GM10847 (cell line): ENCODE data around the gene GALP.
"Not testable (repeated sequence)": the region's sequence is repeated elsewhere in the genome, so short reads cannot be mapped to it uniquely, and the experiment has no call there.

Experiments used
- POLR2A ChIP-seq: IDR thresholded peaks from 2 replicates; pipeline ENCODE4 v1.6.1; 2011; ENCODE audit not compliant: insufficient read length; ENCODE audit errors: extremely low read depth

The GALP gene

GRCh38 chr19:56175861-56176307 is at the start of gene GALP:
GALP (plus strand) TSS chr19:56176008; CDS start chr19:56177109, 1,101 bp downstream.
- TF ChIP-seq POLR2A = not testable (repeated sequence)

GRCh38 chr19:56126983-56127780 is 48.6 kb upstream of the GALP start:
- no peak for TF ChIP-seq POLR2A

GRCh38 chr19:56130006-56130405 is 45.8 kb upstream of the GALP start:
- TF ChIP-seq POLR2A = no peak

GRCh38 chr19:56131651-56132050 is 44.2 kb upstream of the GALP start:
- TF ChIP-seq POLR2A = no peak

- no peak for TF ChIP-seq POLR2A
Measured at GRCh38 chr19:56132316-56132822, 43.4 kb upstream of the GALP start.

GRCh38 chr19:56133858-56134653 is 41.8 kb upstream of the GALP start:
- TF ChIP-seq POLR2A = no peak

GRCh38 chr19:56134654-56134921 is 41.2 kb upstream of the GALP start:
- no peak for TF ChIP-seq POLR2A

- TF ChIP-seq POLR2A = no peak
Measured at GRCh38 chr19:56136362-56136761, 39.4 kb upstream of the GALP start.

- TF ChIP-seq POLR2A = no peak
Measured at GRCh38 chr19:56137405-56137804, 38.4 kb upstream of the GALP start.

- TF ChIP-seq POLR2A = no peak
Measured at GRCh38 chr19:56138069-56138468, 37.7 kb upstream of the GALP start.

- TF ChIP-seq POLR2A = no peak
Measured at GRCh38 chr19:56139847-56140582, 35.8 kb upstream of the GALP start.

- peak; percentile 54 for TF ChIP-seq POLR2A
Measured at GRCh38 chr19:56140583-56141416, 35.0 kb upstream of the GALP start, which contains the start of gene ZNF444. ZNF444 (plus strand) TSS chr19:56141287; CDS start chr19:56146912, 5,625 bp downstream.

GRCh38 chr19:56141417-56141993 is 34.3 kb upstream of the GALP start:
- no peak for TF ChIP-seq POLR2A

GRCh38 chr19:56142087-56142787 is 33.6 kb upstream of the GALP start:
- TF ChIP-seq POLR2A = no peak

- no peak for TF ChIP-seq POLR2A
Measured at GRCh38 chr19:56142897-56143434, 32.8 kb upstream of the GALP start.
